Stimulated activated CD8-positive, alpha-beta memory T cell treated with anti-CD3 and anti-CD28 coated beads, Interleukin-4, amount 100 ng/mL, for 24 hours (primary cell): ENCODE results near the gene SLC39A2.
"Not testable (repeated sequence)": the region's sequence is repeated elsewhere in the genome, so short reads cannot be mapped to it uniquely, and the experiment has no call there.

Experiments
- DNase-seq: peaks from one replicate; pipeline ENCODE4 v3.0.0-alpha.2; 2020; ENCODE audit warnings: low read depth

SLC39A2 gene

DNA sequence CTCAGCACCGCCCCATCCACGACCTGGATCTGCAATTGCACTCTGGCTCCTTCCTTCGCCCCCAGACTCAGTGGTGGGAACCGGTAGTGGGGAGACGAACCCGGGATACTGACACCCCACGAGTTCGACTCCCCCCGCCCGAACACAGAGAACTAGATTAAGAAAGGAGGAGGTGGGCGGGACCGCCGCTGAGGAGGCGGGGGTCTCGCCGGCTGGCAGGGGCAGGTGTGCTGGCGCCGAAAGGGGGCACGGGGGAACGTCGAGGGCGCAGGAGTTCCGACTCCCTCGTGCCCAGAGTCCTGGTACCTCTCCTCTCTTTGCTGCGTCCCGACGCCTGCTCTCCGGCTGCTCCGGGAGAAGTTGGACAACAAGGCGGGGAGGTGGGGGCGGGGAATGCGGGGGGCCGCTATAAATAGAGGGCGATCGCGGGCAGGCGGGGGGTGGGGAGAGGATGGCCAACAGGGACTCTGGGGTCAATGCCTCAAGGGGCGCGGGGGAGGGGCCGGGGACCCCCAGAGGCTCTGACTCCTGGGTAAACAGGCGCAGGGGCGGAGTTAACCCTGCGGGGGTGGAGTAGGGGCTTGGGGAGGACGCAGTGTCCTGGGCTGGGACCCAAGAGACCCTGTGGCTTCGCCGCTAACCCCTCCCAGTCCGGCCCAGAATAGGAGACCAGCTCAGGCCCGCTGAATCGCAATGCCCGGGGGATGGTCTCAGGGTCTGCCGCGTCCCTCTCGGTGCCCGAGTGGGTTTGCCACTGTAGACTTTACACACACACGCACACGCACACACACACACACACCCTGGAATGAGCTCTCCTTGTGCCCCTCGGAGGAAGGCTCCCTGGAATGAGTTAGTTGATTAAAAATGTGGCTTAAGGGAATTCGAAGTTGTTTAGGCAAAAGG is 26.5 kb downstream of the SLC39A2 start:
- DNase-seq = no peak

DNA sequence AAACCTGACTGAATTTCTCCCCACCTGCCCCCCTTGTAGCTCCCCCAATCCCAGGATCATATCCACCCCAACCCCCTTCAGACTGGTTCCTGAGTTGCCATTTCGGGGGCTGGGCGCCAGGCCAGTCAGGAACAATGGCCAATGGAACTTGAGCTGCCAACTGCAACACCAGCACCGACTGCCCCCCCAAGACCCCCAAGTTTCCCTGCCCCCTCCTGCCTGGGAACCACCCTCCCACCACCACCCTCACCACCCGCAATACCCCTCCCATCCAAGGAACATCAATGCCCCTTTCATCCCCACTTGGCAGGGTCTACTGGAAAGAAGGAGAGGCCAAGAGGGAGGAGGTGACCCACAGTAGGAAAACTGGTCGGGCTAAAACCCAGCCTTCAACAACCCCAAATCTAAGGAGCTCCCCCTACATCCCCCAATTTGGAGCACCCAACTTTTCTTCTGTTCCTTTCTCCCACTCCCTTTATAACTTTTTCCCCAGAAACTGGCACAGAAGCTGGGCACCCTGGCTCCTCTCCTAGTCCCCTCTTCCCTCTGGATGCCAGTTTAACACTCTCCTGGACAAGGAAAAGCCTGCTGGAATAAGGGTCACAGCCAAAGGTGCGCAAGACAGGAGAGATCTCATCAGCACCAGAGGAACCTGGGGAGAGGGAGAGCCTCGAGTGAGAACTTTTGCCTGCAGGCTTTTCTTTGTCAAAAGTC is 27.3 kb downstream of the SLC39A2 start:
- DNase-seq = no peak

DNA sequence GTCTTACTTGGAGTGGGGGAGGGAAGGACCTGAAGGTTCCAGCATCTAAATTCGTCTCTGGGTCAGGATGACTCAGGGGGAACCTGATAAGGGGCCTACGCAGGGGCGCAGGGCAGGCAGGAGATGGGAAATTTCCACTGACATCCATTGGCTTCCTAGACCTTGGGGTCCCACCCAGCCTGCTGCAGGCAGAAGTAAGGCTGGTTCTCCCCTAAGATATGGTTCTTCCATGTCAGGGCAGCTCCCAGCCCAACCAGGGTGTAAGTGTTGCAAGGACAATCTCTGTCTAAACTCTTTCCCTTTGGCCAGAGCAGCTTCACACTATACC is 27.9 kb downstream of the SLC39A2 start:
- no peak for DNase-seq

DNA sequence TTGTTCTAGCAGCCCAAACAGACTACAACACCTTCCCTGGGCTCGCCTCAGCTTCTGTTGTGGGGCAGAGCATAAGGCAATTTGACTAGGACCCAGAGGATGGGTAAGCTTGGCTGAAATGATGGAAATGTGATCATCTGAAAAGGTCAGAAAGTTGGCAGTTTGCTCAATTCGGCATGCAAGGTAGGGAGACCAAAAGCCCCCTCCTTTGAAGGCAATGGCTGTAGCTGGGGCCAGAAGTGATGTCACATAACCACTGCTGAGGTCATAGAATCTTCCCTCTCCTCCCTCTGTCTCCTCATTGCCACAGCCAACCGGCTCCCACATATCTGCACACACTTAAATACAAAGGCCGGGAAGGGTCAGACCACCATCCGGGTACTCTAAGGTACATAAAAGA is 30.8 kb downstream of the SLC39A2 start, which contains the start of gene TPPP2:
TPPP2 (plus strand) TSS at position 301 of the 400 bp plus-strand sequence. CDS start 365 bp downstream, outside the sequence.
- DNase-seq = no peak

DNA sequence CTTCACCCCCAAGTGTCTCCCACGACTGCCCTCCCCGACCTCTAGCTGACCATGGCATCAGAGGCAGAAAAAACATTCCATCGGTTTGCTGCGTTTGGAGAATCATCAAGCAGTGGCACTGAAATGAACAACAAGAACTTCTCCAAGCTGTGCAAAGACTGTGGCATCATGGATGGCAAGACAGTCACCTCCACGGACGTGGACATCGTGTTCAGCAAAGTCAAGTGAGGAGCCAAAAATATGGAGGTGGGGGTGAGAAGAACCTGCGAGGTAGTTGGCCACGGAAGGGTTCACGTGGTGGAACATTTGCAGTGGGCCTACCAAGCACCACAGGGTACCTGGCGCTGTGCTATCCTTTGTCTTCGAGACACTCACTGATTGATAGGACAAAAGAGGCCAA is 31.4 kb downstream of the SLC39A2 start:
- DNase-seq = no peak

DNA sequence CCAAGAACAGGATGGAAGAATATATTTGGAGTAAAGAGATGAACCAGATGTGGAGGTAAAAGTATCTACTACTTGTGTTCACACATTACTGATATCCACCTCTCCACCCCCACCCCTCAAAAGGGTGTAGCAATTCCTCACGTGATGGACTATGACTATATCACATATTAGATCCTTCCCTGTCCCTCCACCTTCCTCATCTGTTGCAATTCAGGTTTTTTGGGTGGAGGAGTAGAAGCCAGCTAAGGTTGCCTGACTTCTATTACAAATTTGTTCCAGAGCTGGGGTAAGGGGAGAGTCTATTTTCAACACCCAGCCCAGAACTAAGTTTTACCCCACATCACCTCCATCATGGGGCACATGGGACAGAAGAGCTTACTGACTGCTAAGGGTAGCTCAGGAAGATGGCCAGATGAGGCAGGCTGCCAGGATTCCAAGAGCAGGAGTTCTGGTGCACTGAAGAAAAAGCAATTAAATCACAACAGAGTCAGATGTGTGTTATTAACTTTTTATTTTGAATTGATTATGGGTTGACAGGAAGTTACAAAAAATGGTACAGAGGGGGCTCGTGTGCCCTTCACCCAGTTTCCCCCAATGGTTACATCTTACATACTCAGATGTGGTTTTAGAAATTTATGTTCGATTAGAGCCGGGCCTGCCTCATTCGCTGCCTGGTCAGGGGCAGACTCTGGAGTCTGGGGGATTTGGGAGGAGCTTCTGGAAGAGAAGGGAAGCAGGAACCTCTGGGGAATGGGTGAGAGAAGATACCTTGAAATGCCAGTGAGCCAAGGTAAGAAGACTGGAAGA is 33.4 kb downstream of the SLC39A2 start:
- DNase-seq = no peak

DNA sequence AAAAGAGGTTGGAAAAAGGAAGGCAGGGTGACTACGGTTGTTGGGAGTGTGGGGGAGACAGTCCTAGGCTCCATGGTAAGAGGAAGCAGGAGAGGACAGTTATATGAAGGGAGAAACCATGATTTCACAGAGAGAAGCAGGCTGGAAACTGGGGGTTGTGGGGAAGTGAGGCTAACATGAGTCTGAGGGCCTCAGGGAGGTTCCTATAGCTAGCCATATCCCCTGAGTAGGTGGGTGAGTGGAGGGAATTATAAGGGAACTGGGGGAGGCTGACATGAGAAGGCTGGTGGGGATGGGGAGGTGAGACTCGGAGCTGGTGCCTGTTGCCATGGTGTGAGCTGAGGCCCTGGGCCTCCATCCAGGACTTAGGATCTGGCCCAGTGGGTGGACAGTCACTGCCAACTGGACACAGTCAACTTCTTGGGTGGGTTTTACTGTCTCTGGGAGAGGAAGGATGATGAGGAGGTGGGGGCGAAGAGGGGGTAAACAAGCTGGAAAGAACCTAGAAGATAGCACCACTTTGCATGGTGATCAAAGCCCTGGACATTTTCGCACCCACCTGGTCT is 34.1 kb downstream of the SLC39A2 start:
- DNase-seq = no peak

DNA sequence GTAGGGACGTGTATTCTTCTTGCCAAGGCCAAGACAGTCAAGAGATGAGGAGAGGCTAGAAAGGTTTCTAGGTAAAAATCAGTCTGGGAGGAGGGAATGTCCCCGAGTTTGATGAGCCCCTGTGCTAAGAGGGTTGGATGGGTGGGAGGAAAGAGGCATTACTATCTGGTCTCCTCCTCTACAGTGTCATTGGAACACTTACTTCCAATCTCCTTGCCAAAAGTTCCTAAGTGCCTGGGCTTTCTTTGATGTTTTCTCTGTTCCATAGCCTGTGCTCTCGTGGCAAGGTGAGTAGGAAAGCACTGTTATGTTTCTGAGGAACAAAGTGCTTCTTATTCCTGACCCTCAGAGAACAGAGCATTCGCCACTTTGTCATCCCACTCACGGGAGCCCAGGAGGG is 35.6 kb downstream of the SLC39A2 start, which contains the start of gene RNASE13:
RNASE13 (minus strand) TSS at position 101 of the 400 bp plus-strand sequence. CDS start 519 bp downstream, outside the sequence.
- no peak for DNase-seq

DNA sequence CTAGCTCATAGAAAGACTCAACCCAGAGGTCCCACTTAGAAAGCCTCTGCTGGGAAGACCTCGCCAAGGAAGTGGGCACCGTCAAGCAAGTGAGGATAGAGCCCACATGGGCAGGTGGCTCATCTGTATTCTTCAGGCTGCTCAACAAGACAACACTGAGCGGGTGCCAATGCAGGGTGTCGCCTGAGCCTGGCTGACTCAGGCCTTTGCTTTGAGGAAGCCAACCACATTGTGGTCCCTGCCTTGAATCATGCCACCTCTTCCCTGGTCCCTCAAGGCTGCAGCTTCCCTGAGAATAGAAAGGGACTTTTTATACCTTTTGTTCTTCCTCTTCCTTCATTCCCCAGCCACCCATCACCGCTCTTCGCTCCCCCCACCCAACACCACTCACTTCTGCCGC is 37.7 kb downstream of the SLC39A2 start:
- no peak for DNase-seq

DNA sequence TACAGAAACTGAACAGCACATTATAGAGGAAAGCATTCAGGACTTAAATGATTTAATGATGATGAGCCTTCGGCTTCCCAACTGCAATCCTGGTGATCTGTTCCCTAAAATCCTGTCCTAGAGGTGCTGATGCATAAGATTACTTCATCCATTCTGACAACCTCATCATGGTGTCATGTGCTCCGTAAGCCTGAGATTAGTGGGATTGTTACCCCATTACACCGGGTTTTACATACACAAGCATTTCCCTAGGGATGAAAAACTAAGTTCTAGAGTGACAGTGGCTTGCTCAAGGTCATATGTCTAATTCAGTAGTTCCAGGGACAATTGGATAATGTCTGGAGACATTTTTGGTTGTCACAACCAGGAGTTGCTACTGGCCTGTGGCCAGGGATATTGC is 38.1 kb downstream of the SLC39A2 start:
- no peak for DNase-seq

DNA sequence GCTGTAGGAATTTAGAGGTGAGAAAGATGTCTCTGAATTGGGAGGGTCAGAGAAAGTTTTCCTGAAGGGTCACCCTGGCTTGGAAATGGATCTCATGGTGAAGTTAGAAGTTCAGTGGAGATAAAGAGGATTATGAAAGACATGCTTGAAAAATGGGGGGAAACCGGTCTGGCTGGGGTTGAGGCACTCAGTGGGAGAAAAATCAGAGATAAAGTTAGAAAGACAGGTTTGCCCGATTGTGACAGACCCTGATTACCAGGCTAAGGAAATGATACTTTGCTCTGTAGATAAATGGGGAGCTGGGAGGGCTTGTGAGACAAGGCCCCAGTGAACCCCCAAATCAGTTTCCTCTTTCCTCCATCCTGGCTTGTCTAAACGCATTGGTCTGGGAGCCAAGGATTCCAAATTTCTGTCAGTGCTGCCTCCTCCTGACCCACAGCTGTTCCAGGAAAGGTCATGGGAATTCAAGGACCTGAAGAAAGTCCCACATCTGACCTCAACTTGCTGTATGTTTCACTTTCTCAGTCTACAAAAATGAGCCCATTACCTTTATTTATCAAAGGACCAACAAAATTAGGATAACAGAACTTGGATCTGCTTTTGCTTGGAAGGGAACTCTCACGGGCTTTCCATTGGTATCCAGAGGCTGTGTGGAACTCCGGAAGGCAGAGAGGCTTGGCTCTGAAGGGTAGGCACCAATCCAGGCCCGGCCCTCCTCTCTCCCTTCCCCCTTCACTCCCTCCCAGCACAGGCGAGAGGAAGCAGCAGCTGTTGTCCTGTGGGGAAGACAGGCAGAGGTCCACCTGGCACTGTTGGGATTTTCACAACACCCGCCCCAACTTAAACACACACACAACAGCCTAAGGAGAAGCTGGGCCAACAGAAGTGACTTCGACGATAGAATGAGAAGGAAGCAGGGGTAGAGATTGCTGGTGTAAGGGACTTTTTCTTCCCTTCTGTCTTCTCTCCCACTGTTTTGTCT is 39.6 kb downstream of the SLC39A2 start:
- no peak for DNase-seq

DNA sequence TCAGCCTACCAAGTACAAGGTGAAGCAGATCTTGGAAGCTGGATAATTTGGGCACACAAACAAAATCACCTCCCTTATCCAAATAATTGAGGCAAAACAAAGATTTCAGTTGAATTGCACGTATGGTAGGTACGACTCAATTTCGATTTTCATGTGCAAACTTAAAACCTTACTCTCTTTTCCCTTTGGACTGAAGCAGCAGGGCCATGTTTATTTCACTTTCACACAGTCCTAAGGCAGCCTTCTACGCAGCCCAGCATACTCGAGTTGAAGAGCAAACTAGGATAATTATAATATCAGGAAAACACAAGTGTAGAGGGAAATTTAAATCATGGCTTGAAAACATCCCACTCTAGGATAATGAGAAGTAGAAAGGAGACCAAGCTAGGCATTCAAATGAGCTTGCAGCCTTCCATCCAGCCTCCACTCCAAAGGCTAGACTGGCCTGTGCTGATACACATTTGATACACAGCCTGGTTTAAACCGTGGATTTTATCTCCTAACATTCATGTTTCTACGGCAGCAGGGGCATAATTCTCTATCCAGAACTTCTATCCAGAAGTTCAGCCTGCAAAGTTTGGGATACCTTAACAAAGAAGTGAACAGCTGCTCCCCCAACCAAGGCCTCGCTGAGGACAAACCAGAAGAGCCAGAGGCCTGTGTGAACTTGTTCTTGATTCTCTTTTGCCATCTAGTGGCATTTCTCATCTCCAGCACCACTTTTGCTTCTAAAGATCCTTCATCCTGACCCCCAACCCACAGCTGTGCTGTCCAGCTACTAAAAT is 40.7 kb downstream of the SLC39A2 start:
- no peak for DNase-seq

DNA sequence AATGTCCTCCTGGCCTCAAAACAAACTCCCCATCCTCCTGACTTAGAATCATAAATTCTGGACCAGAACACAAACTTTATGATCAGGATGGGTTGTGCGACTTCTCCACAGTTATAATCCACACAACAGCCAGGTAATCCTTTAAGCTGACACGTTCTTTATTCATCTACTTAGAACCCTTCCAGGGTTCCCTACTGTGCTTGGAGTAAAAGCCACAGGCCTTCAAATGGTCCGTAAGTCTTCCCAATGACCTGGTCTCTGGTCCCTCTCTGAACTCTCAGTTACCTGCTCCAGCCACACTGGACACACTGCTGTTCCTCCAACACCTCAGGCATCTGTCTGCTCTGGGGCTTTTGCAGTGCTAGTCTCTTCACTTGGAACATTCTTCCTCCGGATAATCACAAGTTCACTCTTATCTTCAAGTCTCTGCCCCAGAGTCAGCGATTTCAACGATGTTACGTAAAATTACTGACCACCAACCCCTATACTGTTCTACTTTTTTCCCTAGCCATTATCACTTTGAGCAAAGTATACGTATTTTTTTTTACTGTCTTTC is 41.4 kb downstream of the SLC39A2 start:
- no peak for DNase-seq

DNA sequence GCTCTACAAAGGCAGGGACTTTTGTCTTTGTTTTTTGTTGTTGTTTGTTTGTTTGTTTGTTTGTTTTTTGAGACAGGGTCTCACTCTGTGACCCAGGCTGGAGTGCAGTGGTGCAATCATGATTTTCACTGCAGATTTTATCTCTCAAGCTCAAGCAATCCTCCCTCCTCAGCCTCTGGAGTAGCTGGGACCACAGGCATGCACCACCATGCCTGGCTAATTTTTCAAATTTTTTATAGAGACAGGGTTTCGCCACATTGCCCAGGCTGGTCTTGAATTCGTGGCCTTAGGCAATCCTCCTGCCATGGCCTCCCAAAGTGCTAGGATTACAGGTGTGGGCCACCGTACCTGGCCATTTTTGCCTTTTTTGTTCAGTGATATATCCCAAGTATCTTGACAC is 41.8 kb downstream of the SLC39A2 start:
- DNase-seq = not testable (repeated sequence)

DNA sequence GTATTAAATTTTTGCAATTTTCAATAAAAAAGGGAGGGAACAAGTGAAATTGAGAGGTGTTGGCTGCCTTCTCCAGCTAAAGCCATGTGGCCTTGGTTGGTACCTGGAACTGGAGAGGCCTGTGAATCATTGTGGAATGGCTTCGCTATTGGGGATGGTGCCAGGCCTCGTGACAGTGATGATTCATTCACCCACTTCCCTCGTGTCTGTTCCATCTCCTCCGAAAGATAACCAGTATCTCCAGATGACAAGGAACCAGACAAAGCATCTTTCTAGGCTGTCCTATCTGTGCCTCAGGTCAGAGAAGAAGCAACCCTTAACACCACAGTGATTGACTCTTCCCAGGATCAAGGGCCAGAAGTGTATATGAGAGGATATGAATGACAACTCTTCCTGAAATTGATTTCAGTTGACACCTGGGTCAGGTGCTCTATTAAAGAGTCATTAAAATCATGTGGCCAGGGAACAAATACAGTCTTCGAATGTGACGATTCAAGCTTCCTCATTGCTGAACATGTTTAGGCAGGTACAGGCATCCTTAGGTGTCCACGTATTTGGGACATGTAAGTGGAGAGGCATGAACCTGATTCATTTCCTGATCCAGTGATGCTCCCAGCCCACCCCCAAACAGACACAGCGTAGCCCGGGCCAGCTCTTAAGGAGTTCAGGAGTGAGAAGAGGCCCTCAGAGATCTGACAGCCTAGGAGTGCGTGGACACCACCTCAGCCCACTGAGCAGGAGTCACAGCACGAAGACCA is 42.8 kb downstream of the SLC39A2 start, which contains the start of gene RNASE7:
RNASE7 (plus strand) TSS at position 687 of the 758 bp plus-strand sequence. CDS start 631 bp downstream, outside the sequence.
- no peak for DNase-seq

DNA sequence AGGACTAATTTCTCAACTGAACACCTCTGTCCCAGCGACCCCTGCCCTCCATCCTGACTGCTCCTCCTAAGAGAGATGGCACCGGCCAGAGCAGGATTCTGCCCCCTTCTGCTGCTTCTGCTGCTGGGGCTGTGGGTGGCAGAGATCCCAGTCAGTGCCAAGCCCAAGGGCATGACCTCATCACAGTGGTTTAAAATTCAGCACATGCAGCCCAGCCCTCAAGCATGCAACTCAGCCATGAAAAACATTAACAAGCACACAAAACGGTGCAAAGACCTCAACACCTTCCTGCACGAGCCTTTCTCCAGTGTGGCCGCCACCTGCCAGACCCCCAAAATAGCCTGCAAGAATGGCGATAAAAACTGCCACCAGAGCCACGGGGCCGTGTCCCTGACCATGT is 43.8 kb downstream of the SLC39A2 start:
- no peak for DNase-seq

DNA sequence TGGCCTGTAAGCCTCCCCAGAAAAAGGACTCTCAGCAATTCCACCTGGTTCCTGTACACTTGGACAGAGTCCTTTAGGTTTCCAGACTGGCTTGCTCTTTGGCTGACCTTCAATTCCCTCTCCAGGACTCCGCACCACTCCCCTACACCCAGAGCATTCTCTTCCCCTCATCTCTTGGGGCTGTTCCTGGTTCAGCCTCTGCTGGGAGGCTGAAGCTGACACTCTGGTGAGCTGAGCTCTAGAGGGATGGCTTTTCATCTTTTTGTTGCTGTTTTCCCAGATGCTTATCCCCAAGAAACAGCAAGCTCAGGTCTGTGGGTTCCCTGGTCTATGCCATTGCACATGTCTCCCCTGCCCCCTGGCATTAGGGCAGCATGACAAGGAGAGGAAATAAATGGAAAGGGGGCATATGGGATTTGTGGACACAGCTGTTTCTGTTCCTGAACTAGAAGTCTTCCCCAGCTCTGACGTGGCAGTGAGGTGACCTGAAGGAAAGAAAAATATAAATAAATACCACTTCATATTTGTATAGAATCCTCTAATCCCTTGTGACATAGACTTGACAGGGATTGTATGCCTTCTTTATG is 44.4 kb downstream of the SLC39A2 start:
- DNase-seq = no peak

DNA sequence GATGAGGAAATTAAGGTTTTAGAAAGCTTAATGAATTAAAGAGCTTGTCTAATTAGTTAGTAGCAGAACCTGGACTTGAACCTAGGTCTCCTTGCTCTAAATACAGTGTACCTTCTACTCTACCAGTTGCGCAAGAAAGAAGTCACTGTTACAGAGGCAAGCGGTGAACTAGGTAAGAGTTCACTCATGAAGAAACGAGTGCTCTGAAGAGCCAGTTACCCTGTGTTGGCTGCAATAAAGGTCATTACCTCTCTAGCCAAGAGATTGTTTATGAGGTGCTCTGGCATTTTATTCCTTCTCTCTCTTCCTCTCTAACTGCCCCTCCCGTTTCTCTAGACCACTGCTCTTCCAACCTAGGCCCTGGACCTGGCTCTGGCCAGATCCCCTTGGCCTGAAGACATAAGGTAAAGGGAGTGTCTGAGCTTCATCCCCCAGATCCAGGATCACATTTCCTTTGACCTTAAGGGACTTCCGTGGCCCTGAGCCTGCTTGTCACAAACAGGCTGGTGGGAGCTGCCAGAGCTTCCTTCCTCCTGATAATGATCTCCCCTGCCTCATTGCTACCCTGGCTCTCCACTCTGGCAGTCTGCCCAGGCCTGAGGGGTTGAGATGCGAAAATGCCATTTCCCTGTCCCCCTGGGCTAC is 45.0 kb downstream of the SLC39A2 start:
- DNase-seq = no peak
